Peyer's patch (tissue), 4 donors: Measurements from ENCODE around the gene RAB31.

Experiments used
- CTCF ChIP-seq, 6 experiments: fragments of 450-650 bp in 4 of 6; fragments of 200-600 bp in 2 of 6; sonication (generic) in 1 of 6; IDR thresholded peaks; one replicate each; pipeline ENCODE4 v1.5.1; 2017 to 2019; ENCODE audit warnings: antibody characterized with exemption in 6 of 6, mild to moderate bottlenecking in 3 of 6, moderate library complexity in 1 of 6
- POLR2A ChIP-seq, 2 donors: fragments of 450-650 bp; IDR thresholded peaks; one replicate each; pipeline ENCODE4 v1.5.1; 2017; ENCODE audit warnings: antibody characterized with exemption in 2 of 2, mild to moderate bottlenecking in 2 of 2, moderate library complexity in 2 of 2

GRCh38 chr18:9906481-9906880, 198.4 kb downstream of the RAB31 start:
- TF ChIP-seq POLR2A (IDR thresholded peaks at IDR 0.05) (no peak), CTCF (IDR thresholded peaks at IDR 0.05) (no peak)
